HepG2 (cell line): Measurements from ENCODE around the gene SPECC1L. TPM values are rescaled to one million over a fixed set of nuclear protein-coding genes. Genes with fewer than 3 reads are reported as not detected.

Source experiments
- ATAC-seq: fragments of 200-7000 bp; cut with Tn5 transposase; 3 replicates; pipeline ENCODE4 v1.9.1; 2020; ENCODE audit warnings: mild to moderate bottlenecking, moderate library complexity
- BruUV-seq: library from RNA; stranded (reverse); fragments of 400-500 nt; replicated peaks from 2 replicates; lab custom pipeline; 2021; lab: Mats Ljungman, UMichigan
- CTCF ChIA-PET: fragments of 300-600 bp; formaldehyde crosslinking; extraction: SDS; loops from one replicate; lab custom pipeline; 2021; ENCODE audit warnings: low total read pairs, inconsistent platforms, low intra/inter-chr PET ratio; lab: Yijun Ruan, JAX
- POLR2A ChIA-PET: fragments of 350-600 bp; sonication (Branson Sonifier 250); formaldehyde crosslinking; loops from one replicate; lab custom pipeline; 2020; ENCODE audit warnings: antibody characterized with exemption, inconsistent platforms; lab: Yijun Ruan, JAX
- DNase-seq: peaks from one replicate; pipeline ENCODE4 v3.0.0-alpha.2; 2015; ENCODE audit warnings: low spot score
- FAIRE-seq: peaks from 3 replicates; lab custom pipeline; 2011; peaks lifted over from hg19 to GRCh38; lab: Jason Lieb, UNC
- H2AFZ ChIP-seq: one replicate; pipeline ENCODE4 v1.6.1; 2011; ENCODE audit warnings: low read length, inconsistent platforms
- H3K27ac ChIP-seq: fragments of 300-600 bp; 3 replicates; pipeline ENCODE4 v1.8.0; 2011; ENCODE audit warnings: mixed run types, mild to moderate bottlenecking, mixed read lengths, low read length, inconsistent platforms; ENCODE audit not compliant: insufficient read depth; ENCODE audit errors: extremely low read length
- H3K27me3 ChIP-seq, 2 experiments: fragments of 200-600 bp in 1 of 2; 2 replicates in 1 of 2; 3 replicates in 1 of 2; pipeline versions ENCODE4 v1.6.0 to v1.8.0; 2011; ENCODE audit warnings: low read length in 2 of 2, mild to moderate bottlenecking in 2 of 2, moderate library complexity in 2 of 2, inconsistent platforms in 1 of 2; ENCODE audit not compliant: insufficient read depth in 2 of 2, control insufficient read depth in 1 of 2
- H3K36me3 ChIP-seq, 2 experiments: fragments of 200-600 bp in 1 of 2; replicated peaks in 1 of 2; 2 replicates in 1 of 2; 3 replicates in 1 of 2; pipeline versions ENCODE4 v1.5.1 to v1.8.0; 2011; ENCODE audit warnings: low read length in 2 of 2, inconsistent platforms in 1 of 2; ENCODE audit not compliant: insufficient read depth in 2 of 2, control insufficient read depth in 1 of 2
- H3K4me1 ChIP-seq: 2 replicates; pipeline ENCODE4 v1.5.1; 2012; ENCODE audit warnings: low read length, inconsistent platforms; ENCODE audit not compliant: insufficient read depth
- H3K4me2 ChIP-seq: 2 replicates; pipeline ENCODE4 v1.6.0; 2011; ENCODE audit warnings: low read depth, low read length, inconsistent platforms
- H3K4me3 ChIP-seq, 3 experiments: fragments of 200-600 bp in 1 of 3; sonication (generic), shearing (Covaris generic) in 1 of 3; replicated peaks in 1 of 3; 2 replicates each; pipeline ENCODE4 v1.5.1; 2011 to 2016; ENCODE audit warnings: low read length in 3 of 3, inconsistent platforms in 2 of 3, low read depth in 2 of 3, mild to moderate bottlenecking in 2 of 3, control low read depth in 1 of 3, mixed read lengths in 1 of 3; ENCODE audit not compliant: insufficient read depth in 1 of 3
- H3K79me2 ChIP-seq: one replicate; pipeline ENCODE4 v1.6.1; 2011; ENCODE audit warnings: low read length, inconsistent platforms; ENCODE audit not compliant: insufficient read depth
- H3K9ac ChIP-seq: 2 replicates; pipeline ENCODE4 v1.6.0; 2011; ENCODE audit warnings: mild to moderate bottlenecking, low read depth, low read length, inconsistent platforms; ENCODE audit not compliant: insufficient read depth
- H3K9me3 ChIP-seq: 2 replicates; pipeline ENCODE4 v1.5.1; 2012; ENCODE audit warnings: mild to moderate bottlenecking, low read length
- H4K20me1 ChIP-seq: 2 replicates; pipeline ENCODE4 v1.6.0; 2011; ENCODE audit warnings: inconsistent platforms, mild to moderate bottlenecking, low read length, moderate library complexity; ENCODE audit not compliant: insufficient read depth
- ARNT2 ChIP-seq: sonication (generic); formaldehyde crosslinking; IDR thresholded peaks from 2 replicates; pipeline ENCODE4 v1.8.0; 2022; ENCODE audit warnings: mild to moderate bottlenecking, low read depth, missing genetic modification reagents, moderate library complexity
- GATAD2A ChIP-seq: IDR thresholded peaks from 2 replicates; pipeline ENCODE4 v1.6.1; 2016
- MEIS1 ChIP-seq: sonication (generic); formaldehyde crosslinking; IDR thresholded peaks from 2 replicates; pipeline ENCODE4 v1.9.0; 2021; ENCODE audit warnings: mild to moderate bottlenecking, missing genetic modification reagents, moderate library complexity, borderline replicate concordance
- TBX2 ChIP-seq: sonication (generic); formaldehyde crosslinking; IDR thresholded peaks from 2 replicates; pipeline ENCODE4 v1.5.0; 2020; ENCODE audit warnings: missing genetic modification reagents, mild to moderate bottlenecking, borderline replicate concordance
- ZFP62 ChIP-seq: sonication (generic); formaldehyde crosslinking; IDR thresholded peaks from 2 replicates; pipeline ENCODE4 v1.4.0; 2020; ENCODE audit warnings: missing genetic modification reagents
- ZNF160 ChIP-seq: sonication (generic); formaldehyde crosslinking; IDR thresholded peaks from 2 replicates; pipeline ENCODE4 v1.8.0; 2022; ENCODE audit warnings: mild to moderate bottlenecking, inconsistent platforms, missing genetic modification reagents
- ZNF205 ChIP-seq: IDR thresholded peaks from 2 replicates; pipeline ENCODE4 v1.6.1; 2018; ENCODE audit warnings: missing biosample characterization, missing genetic modification reagents
- ZNF230 ChIP-seq: sonication (generic); formaldehyde crosslinking; IDR thresholded peaks from 2 replicates; pipeline ENCODE4 v1.4.0; 2020; ENCODE audit warnings: mild to moderate bottlenecking, missing genetic modification reagents
- WGBS: methylation state at CpG from one replicate; pipeline ENCODE4 v1.1.6; 2017; ENCODE audit warnings: low lambda C conversion rate; 5-methylcytosine and 5-hydroxymethylcytosine counted together
- in situ Hi-C: cut with HindIII; loops from 2 replicates; pipeline ENCODE4 v1.10.0; 2017; ENCODE audit warnings: low pct_unique_long_range_greater_than_20kb; ENCODE audit not compliant: extremely low pct_ligation_motif_present
- intact Hi-C: fragments of 100-400 bp; cut with micrococcal nuclease; formaldehyde crosslinking; loops from one replicate; pipeline ENCODE4 v1.10.0; 2022; ENCODE audit not compliant: unreplicated experiment
- polyA plus RNA-seq, 8 experiments: library from polyadenylated mRNA; depleted of rRNA in 3 of 8; stranded (reverse) in 7 of 8; unstranded in 1 of 8; fragments of >200 nt; fragmentation: Illumina TruSeq in 4 of 8; extraction: Trizol in 4 of 8; gene quantifications; 2 replicates each; pipeline versions ENCODE4 v1.2.1 to v1.2.3, GENCODE V29; 2011 to 2016; ENCODE audit warnings: low read depth in 4 of 8, missing spikeins in 1 of 8, mixed read lengths in 1 of 8; ENCODE audit not compliant: insufficient read depth in 1 of 8
- total RNA-seq, 5 experiments: library from RNA; depleted of rRNA; stranded (reverse); fragments of >200 nt; fragmentation: Illumina TruSeq; extraction: Trizol; gene quantifications; 2 replicates each; pipeline ENCODE4 v1.2.3, GENCODE V29; 2016; ENCODE audit warnings: low read depth in 1 of 5
- TF ChIP-seq, protein P1 (sequence below): sonication (generic); formaldehyde crosslinking; IDR thresholded peaks from 2 replicates; pipeline ENCODE4 v1.4.0; 2020; ENCODE audit warnings: missing genetic modification reagents
- TF ChIP-seq, protein P2 (sequence below): IDR thresholded peaks from 2 replicates; pipeline ENCODE4 v1.6.1; 2016; ENCODE audit warnings: low read depth

SPECC1L gene
- total and polyA plus RNA-seq, 2 of the 13 experiments (the other 11 are each of a cell fraction or from before 2014, with no cell fraction given): 14.1 to 30.3 TPM

DNA sequence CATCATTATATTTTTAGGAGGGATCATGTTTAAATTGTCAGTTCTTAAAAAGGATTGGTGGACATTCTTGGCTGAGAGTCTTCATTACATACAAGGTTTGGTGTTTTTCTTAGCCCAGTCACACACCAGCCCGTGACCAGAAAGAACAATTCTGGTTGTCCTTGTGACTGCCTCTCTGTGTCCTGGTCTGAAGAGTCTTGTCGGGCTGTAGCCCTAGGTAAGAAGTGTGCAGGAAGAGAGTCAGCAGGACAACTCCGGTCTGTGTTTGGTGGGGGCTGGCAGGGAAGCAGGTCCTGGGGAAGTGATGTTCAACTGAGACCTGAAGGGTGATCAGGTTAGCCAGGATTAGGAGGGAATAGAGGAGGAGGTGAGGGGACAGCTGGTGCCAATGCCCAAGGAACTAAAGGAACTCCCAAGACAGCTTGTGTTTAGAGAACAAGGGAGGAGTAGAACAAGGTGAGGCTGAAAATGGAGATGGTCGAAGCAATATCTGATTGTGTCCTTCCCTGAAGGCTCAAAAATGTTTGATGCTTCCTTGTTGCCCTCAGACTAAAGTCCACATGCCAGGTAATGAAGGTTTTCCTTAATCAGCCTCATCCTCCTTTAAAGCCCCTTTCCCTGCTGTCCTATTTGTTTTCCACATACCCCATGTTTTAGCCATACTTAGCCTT is 91.5 kb downstream of the SPECC1L start:
- Histone ChIP-seq H3K27me3 (no peaks in the 10 kb centered on the region), H3K4me2 (no peak overlapping the region), H3K4me3 (no peak overlapping the region), H3K36me3 (peaks cover 6 to 61% of the 10 kb centered on the region in 2 experiments), H3K79me2 (peaks cover 3% of the 10 kb centered on the region), H4K20me1 (no peaks in the 10 kb centered on the region), H3K9me3 (no peaks in the 10 kb centered on the region), H3K9ac (no peak overlapping the region), H2AFZ (no peak overlapping the region), H3K4me1 (peaks cover 37% of the 10 kb centered on the region)
- ChIA-PET POLR2A (no interaction called here), CTCF (no interaction called here)
- no TSS peak for BruUV-seq
- DNase-seq (no peak), FAIRE-seq (peak; percentile 46), ATAC-seq (no peak)
- WGBS: 93% methylated on average over 4 of the region's 4 CpGs
- in situ Hi-C loops (loop anchor here (5.0 kb wide), 1 partner anchor 40 kb away; no protein-coding TSS in a partner anchor), intact Hi-C loops (no loop called here)
- TF ChIP-seq ZFP62 (CRISPR knock-in tag) (no peak), ARNT2 (CRISPR knock-in tag) (no peak), GATAD2A (CRISPR knock-in tag) (no peak), ZNF230 (CRISPR knock-in tag) (no peak), ZNF205 (CRISPR knock-in tag) (no peak), TBX2 (CRISPR knock-in tag) (no peak), ZNF160 (CRISPR knock-in tag) (no peak), MEIS1 (CRISPR knock-in tag) (no peak)
- TF ChIP-seq, protein P1, sequence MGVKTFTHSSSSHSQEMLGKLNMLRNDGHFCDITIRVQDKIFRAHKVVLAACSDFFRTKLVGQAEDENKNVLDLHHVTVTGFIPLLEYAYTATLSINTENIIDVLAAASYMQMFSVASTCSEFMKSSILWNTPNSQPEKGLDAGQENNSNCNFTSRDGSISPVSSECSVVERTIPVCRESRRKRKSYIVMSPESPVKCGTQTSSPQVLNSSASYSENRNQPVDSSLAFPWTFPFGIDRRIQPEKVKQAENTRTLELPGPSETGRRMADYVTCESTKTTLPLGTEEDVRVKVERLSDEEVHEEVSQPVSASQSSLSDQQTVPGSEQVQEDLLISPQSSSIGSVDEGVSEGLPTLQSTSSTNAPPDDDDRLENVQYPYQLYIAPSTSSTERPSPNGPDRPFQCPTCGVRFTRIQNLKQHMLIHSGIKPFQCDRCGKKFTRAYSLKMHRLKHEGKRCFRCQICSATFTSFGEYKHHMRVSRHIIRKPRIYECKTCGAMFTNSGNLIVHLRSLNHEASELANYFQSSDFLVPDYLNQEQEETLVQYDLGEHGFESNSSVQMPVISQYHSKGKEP (CRISPR knock-in tag): no peak
- TF ChIP-seq, protein P2, sequence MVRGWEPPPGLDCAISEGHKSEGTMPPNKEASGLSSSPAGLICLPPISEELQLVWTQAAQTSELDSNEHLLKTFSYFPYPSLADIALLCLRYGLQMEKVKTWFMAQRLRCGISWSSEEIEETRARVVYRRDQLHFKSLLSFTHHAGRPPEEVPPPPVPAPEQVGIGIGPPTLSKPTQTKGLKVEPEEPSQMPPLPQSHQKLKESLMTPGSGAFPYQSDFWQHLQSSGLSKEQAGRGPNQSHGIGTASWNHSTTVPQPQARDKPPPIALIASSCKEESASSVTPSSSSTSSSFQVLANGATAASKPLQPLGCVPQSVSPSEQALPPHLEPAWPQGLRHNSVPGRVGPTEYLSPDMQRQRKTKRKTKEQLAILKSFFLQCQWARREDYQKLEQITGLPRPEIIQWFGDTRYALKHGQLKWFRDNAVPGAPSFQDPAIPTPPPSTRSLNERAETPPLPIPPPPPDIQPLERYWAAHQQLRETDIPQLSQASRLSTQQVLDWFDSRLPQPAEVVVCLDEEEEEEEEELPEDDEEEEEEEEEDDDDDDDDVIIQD (CRISPR knock-in tag): no peak
- TF ChIP-seq, all 625 proteins: peak for 0
- no peak overlapping the region for H3K27ac ChIP-seq
